Measurements from ENCODE around the gene UNC5CL. TPM values are rescaled to one million over a fixed set of nuclear protein-coding genes. Genes with fewer than 3 reads are reported as not detected.
A peak's percentile ranks its signal among the peaks of the same experiment; 100 is the strongest.

The UNC5CL gene
- total and polyA plus RNA-seq, 2 donors (not counting 1 experiment from before 2014, with no cell fraction given), result 4.5 to 4.7 TPM

DNA sequence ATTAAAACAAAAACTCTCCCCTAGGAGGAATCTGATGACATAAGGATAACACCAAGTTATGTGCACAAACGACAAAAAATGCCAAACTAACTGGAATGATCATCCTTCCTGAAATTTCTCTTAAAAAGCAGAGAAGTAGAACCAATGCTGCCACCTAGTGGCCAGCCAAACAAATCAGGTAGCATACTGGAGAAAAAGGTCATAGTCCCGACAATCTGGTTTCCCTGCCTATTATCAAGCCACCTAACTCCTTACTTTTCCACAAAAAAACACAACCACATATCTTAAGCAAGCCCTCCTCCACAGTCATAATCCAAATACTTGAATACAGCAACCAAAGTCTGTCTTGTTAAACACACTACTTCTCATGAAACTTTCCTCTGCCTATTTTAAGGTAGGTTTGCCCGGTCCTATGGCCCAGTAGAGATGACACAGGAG is 27.9 kb upstream of the UNC5CL start:
- Mint-ChIP-seq H3K27ac (peak overlapping the region; percentile 15), H3K9me3 (ENCODE audit: insufficient read depth) (no peaks in the 10 kb centered on the region), H3K27me3 (no peaks in the 10 kb centered on the region), H3K4me1 (peaks cover 19% of the 10 kb centered on the region), H3K4me3 (no peak overlapping the region)
- H3K27ac ChIP-seq (ENCODE audit: low read length in 2 of 2), result no peak overlapping the region
- no peaks in the 10 kb centered on the region for H3K27me3 ChIP-seq (replicated peaks in 1 of 4; ENCODE audit: control extremely low read depth in 1 of 4, control insufficient read depth in 3 of 4, insufficient read depth in 4 of 4, low read length in 3 of 4)
- POLR2A ChIA-PET, result no interaction called here
- intact Hi-C loops (cut with micrococcal nuclease), result loop anchor here (1.0 kb wide), 1 partner anchor 40 kb away; no protein-coding TSS in a partner anchor
- TF ChIP-seq, protein P1, sequence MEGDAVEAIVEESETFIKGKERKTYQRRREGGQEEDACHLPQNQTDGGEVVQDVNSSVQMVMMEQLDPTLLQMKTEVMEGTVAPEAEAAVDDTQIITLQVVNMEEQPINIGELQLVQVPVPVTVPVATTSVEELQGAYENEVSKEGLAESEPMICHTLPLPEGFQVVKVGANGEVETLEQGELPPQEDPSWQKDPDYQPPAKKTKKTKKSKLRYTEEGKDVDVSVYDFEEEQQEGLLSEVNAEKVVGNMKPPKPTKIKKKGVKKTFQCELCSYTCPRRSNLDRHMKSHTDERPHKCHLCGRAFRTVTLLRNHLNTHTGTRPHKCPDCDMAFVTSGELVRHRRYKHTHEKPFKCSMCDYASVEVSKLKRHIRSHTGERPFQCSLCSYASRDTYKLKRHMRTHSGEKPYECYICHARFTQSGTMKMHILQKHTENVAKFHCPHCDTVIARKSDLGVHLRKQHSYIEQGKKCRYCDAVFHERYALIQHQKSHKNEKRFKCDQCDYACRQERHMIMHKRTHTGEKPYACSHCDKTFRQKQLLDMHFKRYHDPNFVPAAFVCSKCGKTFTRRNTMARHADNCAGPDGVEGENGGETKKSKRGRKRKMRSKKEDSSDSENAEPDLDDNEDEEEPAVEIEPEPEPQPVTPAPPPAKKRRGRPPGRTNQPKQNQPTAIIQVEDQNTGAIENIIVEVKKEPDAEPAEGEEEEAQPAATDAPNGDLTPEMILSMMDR (IDR thresholded peaks at IDR 0.05), result peak; percentile 94
- no peak for TF ChIP-seq EZH2 (IDR thresholded peaks at IDR 0.05; ENCODE audit: borderline replicate concordance, insufficient read depth, low read depth, low read length, poor library complexity, severe bottlenecking)
- no peaks in the 10 kb centered on the region for H4K20me1 ChIP-seq (ENCODE audit: control insufficient read depth, insufficient read depth, low read length, poor library complexity, severe bottlenecking)
- no peaks in the 10 kb centered on the region for H3K9me3 ChIP-seq (ENCODE audit: control extremely low read depth in 1 of 3, control insufficient read depth in 2 of 3, insufficient read depth in 1 of 3, low read length in 2 of 3)
- CTCF ChIA-PET, result interaction anchor here (0.7 to 5.9 kb wide), 4 partner anchors 10 to 38 kb away, joined by 3 to 26 read pairs (median 14); partner anchors contain the start of gene APOBEC2
- H3K9ac ChIP-seq (ENCODE audit: low read length), result no peak overlapping the region
- WGBS (ENCODE audit: insufficient coverage), result 0% methylated on average over 1 of the region's 3 CpGs
- no peak for ATAC-seq (ENCODE audit: low read depth)
- no peak overlapping the region for H3K4me2 ChIP-seq (replicated peaks; ENCODE audit: low read depth, low read length, poor library complexity, severe bottlenecking)
- H2AFZ ChIP-seq (ENCODE audit: insufficient read depth, low read depth, low read length, poor library complexity, severe bottlenecking), result peak overlapping the region; percentile 1
- H3K4me3 ChIP-seq (ENCODE audit: control extremely low read depth in 1 of 5, extremely low read depth in 1 of 5, insufficient read depth in 1 of 5, low read depth in 2 of 5, low read length in 4 of 5), result no peak overlapping the region
- DNase-seq, result peak; percentile 82
- H3K79me2 ChIP-seq (ENCODE audit: control insufficient read depth, insufficient read depth, low read length), result peaks cover 19% of the 10 kb centered on the region
- peaks cover 12 to 70% of the 10 kb centered on the region in 2 experiments for H3K36me3 ChIP-seq (replicated peaks in 1 of 2; ENCODE audit: control extremely low read depth in 1 of 2, control insufficient read depth in 1 of 2, extremely low read depth in 1 of 2, insufficient read depth in 2 of 2, low read length in 1 of 2)
- peaks cover 8% of the 10 kb centered on the region in 2 donors for H3K4me1 ChIP-seq (ENCODE audit: control insufficient read depth in 2 of 2, insufficient read depth in 2 of 2, low read length in 2 of 2)

DNA sequence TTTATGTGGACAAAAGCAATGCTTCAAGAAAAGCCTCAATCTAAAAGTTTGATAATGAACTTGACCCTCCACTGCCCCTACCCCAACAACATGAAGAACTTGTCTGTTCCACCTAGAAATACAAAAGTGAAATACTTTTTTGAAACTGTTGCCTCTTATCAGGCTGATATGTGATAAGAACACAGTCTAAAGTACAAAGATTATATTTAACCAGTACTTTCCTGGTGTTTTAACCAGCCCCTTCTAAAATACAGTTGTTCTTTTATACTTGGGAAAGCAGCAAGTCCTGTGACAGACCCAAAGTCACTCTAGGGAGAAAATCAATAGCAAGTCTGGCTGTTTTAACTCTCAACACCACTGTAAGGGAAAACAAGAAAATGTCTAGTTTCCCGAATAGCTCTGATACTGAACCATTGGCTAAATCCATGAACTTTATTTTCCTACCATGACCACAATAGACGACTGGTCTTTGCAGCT is 26.6 kb upstream of the UNC5CL start:
- ChIA-PET POLR2A (no interaction called here), CTCF (interaction anchor here (0.7 to 1.1 kb wide), 4 partner anchors 9 to 38 kb away, joined by 3 to 6 read pairs (median 5); no protein-coding TSS in a partner anchor)

More for the DNA sequence above, 26.6 kb upstream of the UNC5CL start:
- Histone ChIP-seq H3K9me3 (ENCODE audit: control extremely low read depth in 1 of 3, control insufficient read depth in 2 of 3, insufficient read depth in 1 of 3, low read length in 2 of 3) (no peaks in the 10 kb centered on the region), H4K20me1 (ENCODE audit: control insufficient read depth, insufficient read depth, low read length, poor library complexity, severe bottlenecking) (no peaks in the 10 kb centered on the region), H3K4me1 (ENCODE audit: control insufficient read depth in 2 of 2, insufficient read depth in 2 of 2, low read length in 2 of 2) (no peaks in the 10 kb centered on the region), H3K27ac (ENCODE audit: low read length in 2 of 2) (no peak overlapping the region), H3K9ac (ENCODE audit: low read length) (no peak overlapping the region), H3K4me3 (ENCODE audit: control extremely low read depth in 1 of 5, extremely low read depth in 1 of 5, insufficient read depth in 1 of 5, low read depth in 2 of 5, low read length in 4 of 5) (no peak overlapping the region), H2AFZ (ENCODE audit: insufficient read depth, low read depth, low read length, poor library complexity, severe bottlenecking) (no peak overlapping the region), H3K36me3 (replicated peaks in 1 of 2; ENCODE audit: control extremely low read depth in 1 of 2, control insufficient read depth in 1 of 2, extremely low read depth in 1 of 2, insufficient read depth in 2 of 2, low read length in 1 of 2) (peaks cover 12 to 83% of the 10 kb centered on the region in 2 experiments), H3K79me2 (ENCODE audit: control insufficient read depth, insufficient read depth, low read length) (peaks cover 13% of the 10 kb centered on the region), H3K27me3 (replicated peaks in 1 of 4; ENCODE audit: control extremely low read depth in 1 of 4, control insufficient read depth in 3 of 4, insufficient read depth in 4 of 4, low read length in 3 of 4) (no peaks in the 10 kb centered on the region), H3K4me2 (replicated peaks; ENCODE audit: low read depth, low read length, poor library complexity, severe bottlenecking) (no peak overlapping the region)
- ATAC-seq (ENCODE audit: low read depth) (no peak), DNase-seq (no peak)
- TF ChIP-seq, protein P1 (IDR thresholded peaks at IDR 0.05), result no peak
- TF ChIP-seq EZH2 (IDR thresholded peaks at IDR 0.05; ENCODE audit: borderline replicate concordance, insufficient read depth, low read depth, low read length, poor library complexity, severe bottlenecking), result no peak
- intact Hi-C loops (cut with micrococcal nuclease), result loop anchor here (1.0 kb wide), 1 partner anchor 38 kb away; no protein-coding TSS in a partner anchor
- Mint-ChIP-seq H3K9me3 (ENCODE audit: insufficient read depth) (no peaks in the 10 kb centered on the region), H3K4me3 (no peak overlapping the region), H3K27ac (no peak overlapping the region), H3K27me3 (no peaks in the 10 kb centered on the region), H3K4me1 (peaks cover 8% of the 10 kb centered on the region)
- WGBS (ENCODE audit: insufficient coverage), result 100% methylated on average over 2 of the region's 2 CpGs
